Body of pancreas (tissue), 4 donors: Measurements from ENCODE around the gene RBM19. TPM values are rescaled to one million over a fixed set of nuclear protein-coding genes. Genes with fewer than 3 reads are reported as not detected.

Source experiments
- ATAC-seq: fragments of 150-250 bp; one replicate; pipeline ENCODE4 v1.9.1; 2016
- DNase-seq, 4 donors: peaks; one replicate each; pipeline ENCODE4 v3.0.0-alpha.2; 2019
- H3K27ac ChIP-seq, 4 donors: fragments of 200-600 bp; sonication (generic); 1 replicate in 3 of 4; 2 replicates in 1 of 4; pipeline versions ENCODE4 v1.5.1 to v1.6.1; 2016 to 2019; ENCODE audit warnings: mild to moderate bottlenecking in 1 of 4, mixed read lengths in 1 of 4, moderate library complexity in 1 of 4
- H3K27me3 ChIP-seq, 2 donors: fragments of 200-600 bp; sonication (generic); one replicate each; pipeline ENCODE4 v1.6.0; 2016; ENCODE audit warnings: mild to moderate bottlenecking in 1 of 2
- H3K36me3 ChIP-seq, 2 donors: fragments of 200-600 bp; sonication (generic); replicated peaks in 1 of 2; 2 replicates each; pipeline ENCODE4 v1.5.1; 2016; ENCODE audit warnings: low read depth in 2 of 2; ENCODE audit not compliant: insufficient read depth in 1 of 2
- H3K4me1 ChIP-seq: fragments of 200-600 bp; sonication (generic); one replicate; pipeline ENCODE4 v1.6.0; 2016
- H3K4me3 ChIP-seq, 2 donors: fragments of 200-600 bp; sonication (generic); 1 replicate in 1 of 2; 2 replicates in 1 of 2; pipeline ENCODE4 v1.5.1; 2016 to 2019
- H3K9me3 ChIP-seq, 3 donors: fragments of 200-600 bp; sonication (generic); 1 replicate in 2 of 3; 2 replicates in 1 of 3; pipeline ENCODE4 v1.5.1; 2016
- POLR2A ChIP-seq, 3 donors: fragments of 450-650 bp; IDR thresholded peaks; one replicate each; pipeline ENCODE4 v1.6.1; 2016; ENCODE audit warnings: antibody characterized with exemption in 3 of 3, mild to moderate bottlenecking in 2 of 3
- WGBS, 2 donors: methylation state at CpG; one replicate each; pipeline ENCODE4 v1.1.5; 2017; 5-methylcytosine and 5-hydroxymethylcytosine counted together
- intact Hi-C: fragments of 100-400 bp; cut with DNase I; formaldehyde crosslinking; loops from one replicate; pipeline ENCODE4 v1.15.1; 2023
- total RNA-seq, 2 donors: library from RNA; depleted of rRNA; stranded (reverse); fragments of >200 nt; gene quantifications; one replicate each; pipeline ENCODE4 v1.1.0, GENCODE V29; 2016
- TF ChIP-seq, protein P1 (sequence below), 7 experiments: fragments of 450-650 bp in 4 of 7; fragments of 200-600 bp in 3 of 7; sonication (generic) in 3 of 7; IDR thresholded peaks; one replicate each; pipeline ENCODE4 v1.5.1; 2016 to 2019; ENCODE audit warnings: antibody characterized with exemption in 7 of 7

RBM19 gene
- total RNA-seq, 2 donors from 2014 or later, result 18.4 to 36.3 TPM

DNA sequence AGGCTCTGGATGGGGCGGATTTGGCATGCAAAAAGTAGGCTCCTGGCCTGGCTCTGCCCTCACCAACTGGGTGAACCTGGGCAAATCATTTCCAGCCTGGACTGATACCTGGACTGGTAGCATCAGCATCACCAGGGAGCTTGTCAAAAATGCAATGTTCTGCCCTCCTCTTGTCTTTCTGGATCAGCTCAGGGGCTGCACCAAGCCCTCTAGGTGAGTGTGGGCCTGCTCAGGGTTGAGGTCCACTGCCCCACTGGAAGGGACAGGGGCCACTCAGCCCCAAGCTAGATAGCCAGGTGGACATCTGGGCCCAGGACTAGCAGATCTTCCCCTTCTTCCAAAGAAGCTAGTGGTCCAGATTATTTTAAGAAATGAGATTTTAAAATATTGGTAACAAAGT is 99.6 kb downstream of the RBM19 start:
- Histone ChIP-seq H3K27ac (no peak overlapping the region), H3K4me3 (no peak overlapping the region), H3K4me1 (no peaks in the 10 kb centered on the region), H3K36me3 (no peaks in the 10 kb centered on the region), H3K9me3 (no peaks in the 10 kb centered on the region), H3K27me3 (no peaks in the 10 kb centered on the region)
- intact Hi-C loops, result no loop called here
- DNase-seq, result no peak
- WGBS, 2 donors, result 93 to 100% methylated on average over 1 of the region's 1 CpG
- no peak for TF ChIP-seq POLR2A (IDR thresholded peaks at IDR 0.05)
- TF ChIP-seq, protein P1, sequence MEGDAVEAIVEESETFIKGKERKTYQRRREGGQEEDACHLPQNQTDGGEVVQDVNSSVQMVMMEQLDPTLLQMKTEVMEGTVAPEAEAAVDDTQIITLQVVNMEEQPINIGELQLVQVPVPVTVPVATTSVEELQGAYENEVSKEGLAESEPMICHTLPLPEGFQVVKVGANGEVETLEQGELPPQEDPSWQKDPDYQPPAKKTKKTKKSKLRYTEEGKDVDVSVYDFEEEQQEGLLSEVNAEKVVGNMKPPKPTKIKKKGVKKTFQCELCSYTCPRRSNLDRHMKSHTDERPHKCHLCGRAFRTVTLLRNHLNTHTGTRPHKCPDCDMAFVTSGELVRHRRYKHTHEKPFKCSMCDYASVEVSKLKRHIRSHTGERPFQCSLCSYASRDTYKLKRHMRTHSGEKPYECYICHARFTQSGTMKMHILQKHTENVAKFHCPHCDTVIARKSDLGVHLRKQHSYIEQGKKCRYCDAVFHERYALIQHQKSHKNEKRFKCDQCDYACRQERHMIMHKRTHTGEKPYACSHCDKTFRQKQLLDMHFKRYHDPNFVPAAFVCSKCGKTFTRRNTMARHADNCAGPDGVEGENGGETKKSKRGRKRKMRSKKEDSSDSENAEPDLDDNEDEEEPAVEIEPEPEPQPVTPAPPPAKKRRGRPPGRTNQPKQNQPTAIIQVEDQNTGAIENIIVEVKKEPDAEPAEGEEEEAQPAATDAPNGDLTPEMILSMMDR (IDR thresholded peaks at IDR 0.05), result no peak
- ATAC-seq, result no peak

DNA sequence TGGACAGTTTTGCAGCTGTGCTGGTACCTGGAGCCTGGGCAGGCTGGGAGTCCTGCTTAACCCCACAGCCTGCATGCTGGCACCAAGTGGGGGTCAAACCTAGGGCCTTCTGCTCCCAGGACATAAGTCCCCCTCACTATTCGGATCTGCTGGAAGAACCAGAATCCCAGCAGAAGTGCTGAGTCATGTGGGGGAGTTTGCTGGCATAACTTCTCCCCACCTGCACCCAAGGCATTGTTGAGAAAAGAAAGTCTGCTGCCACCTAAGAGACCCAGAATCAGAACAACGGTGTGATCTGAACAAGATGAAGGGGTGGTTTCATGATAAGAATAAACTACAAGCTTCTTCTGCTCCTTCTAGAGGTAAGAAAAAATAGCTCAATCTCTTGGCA is 102.7 kb downstream of the RBM19 start:
- Histone ChIP-seq H3K4me3 (no peak overlapping the region), H3K27ac (no peak overlapping the region), H3K4me1 (no peaks in the 10 kb centered on the region), H3K27me3 (no peaks in the 10 kb centered on the region), H3K9me3 (no peaks in the 10 kb centered on the region), H3K36me3 (no peaks in the 10 kb centered on the region)
- no peak for ATAC-seq
- DNase-seq, result no peak
- TF ChIP-seq, protein P1 (IDR thresholded peaks at IDR 0.05), result no peak
- no peak for TF ChIP-seq POLR2A (IDR thresholded peaks at IDR 0.05)
- intact Hi-C loops, result no loop called here
- WGBS, 2 donors, result 77 to 87% methylated on average over 1 to 2 of the region's 2 CpGs

DNA sequence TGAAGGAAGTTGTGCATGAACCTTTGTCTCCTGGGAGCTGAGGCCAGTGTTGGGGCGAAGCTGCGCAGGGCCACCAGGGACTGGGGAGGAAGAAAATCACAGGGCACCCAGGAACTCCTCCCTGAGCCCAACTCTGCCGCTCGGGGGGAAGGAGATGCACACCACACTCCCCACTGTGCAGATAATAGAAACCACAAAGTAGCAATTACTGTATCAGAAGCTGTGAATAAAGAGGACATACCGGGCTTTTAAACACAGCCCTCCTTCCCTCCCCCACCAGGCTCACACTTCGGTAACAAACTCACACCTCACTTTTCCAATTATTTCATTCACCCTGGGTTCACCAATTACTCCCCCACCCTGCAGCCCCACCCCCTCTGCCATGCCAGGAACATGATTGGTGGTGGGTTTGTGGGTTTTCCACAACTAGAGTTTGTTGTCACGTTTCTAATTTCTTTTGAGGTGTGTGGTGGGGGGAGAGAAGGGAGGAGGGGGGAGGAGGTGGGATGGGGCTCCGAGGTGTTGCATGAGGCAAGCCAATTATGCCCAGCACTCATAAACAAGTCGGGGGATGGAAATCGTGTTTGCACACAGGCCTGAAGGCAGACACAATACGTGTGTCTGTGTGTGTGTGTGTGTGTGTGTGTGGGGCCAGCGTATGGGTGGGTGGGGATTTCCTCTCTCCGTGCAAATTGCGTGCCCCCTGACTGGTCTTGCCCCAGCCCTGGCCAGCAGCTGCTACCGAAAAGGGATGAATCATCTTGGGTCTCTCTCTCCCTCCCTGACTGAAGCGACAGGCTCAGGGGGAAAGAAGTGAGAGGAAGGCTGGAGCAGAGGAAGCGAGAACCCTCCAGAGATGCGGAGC is 103.3 kb downstream of the RBM19 start:
- ATAC-seq, result no peak
- no peak for DNase-seq
- 72 to 79% methylated on average over 18 of the region's 18 CpGs for WGBS, 2 donors

DNA sequence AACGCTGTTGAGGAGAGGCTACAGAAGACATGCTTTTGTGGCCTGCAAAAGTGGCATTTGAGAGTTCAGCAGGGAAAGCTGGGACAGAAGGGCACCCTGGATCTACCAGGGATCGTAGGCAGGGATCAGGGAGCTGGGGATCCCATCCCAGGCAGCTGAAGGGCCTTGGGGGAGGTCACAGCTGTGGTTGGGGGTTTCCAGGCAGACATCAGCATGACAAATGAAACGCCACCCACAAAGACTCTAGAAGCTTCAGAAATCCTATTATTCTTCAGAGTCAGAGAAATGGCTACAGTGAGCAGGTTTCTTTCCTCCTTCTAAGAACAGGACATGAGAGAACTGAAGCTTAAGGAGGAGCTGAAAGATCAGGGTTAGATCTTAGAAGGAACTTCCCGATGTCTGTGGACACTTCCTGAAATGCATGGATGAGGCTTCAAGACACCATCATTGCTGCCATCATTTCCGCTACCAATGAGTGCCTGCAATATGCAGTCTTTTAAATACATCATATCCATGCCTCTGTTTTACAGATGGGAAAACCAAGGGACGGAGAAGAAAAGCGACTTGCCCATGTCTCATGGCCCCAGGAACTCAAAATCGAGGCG is 104.3 kb downstream of the RBM19 start:
- peaks cover 0 to 2% of the 10 kb centered on the region in 2 donors for H3K36me3 ChIP-seq
- no peak overlapping the region for H3K4me3 ChIP-seq
- no peaks in the 10 kb centered on the region for H3K9me3 ChIP-seq
- H3K27me3 ChIP-seq, result no peaks in the 10 kb centered on the region
- no peaks in the 10 kb centered on the region for H3K4me1 ChIP-seq
- WGBS, 2 donors, result 80 to 82% methylated on average over 9 of the region's 9 CpGs
- TF ChIP-seq POLR2A (IDR thresholded peaks at IDR 0.05), result no peak
- TF ChIP-seq, protein P1 (IDR thresholded peaks at IDR 0.05), result no peak
- no peak for ATAC-seq
- DNase-seq, result no peak
- no peak overlapping the region for H3K27ac ChIP-seq
- intact Hi-C loops, result no loop called here

More for the DNA sequence above, 103.3 kb downstream of the RBM19 start:
- intact Hi-C loops, result no loop called here
- H3K4me1 ChIP-seq, result no peaks in the 10 kb centered on the region
- H3K27ac ChIP-seq, result no peak overlapping the region
- no peak overlapping the region for H3K4me3 ChIP-seq
- no peaks in the 10 kb centered on the region for H3K27me3 ChIP-seq
- TF ChIP-seq, protein P1 (IDR thresholded peaks at IDR 0.05), result no peak
- TF ChIP-seq POLR2A (IDR thresholded peaks at IDR 0.05), result no peak
- H3K9me3 ChIP-seq, result no peaks in the 10 kb centered on the region
- no peaks in the 10 kb centered on the region for H3K36me3 ChIP-seq
